ENCODE data around the gene EFCAB8.
"Not testable (repeated sequence)": the region's sequence is repeated elsewhere in the genome, so short reads cannot be mapped to it uniquely, and the experiment has no call there.

EFCAB8 gene

DNA sequence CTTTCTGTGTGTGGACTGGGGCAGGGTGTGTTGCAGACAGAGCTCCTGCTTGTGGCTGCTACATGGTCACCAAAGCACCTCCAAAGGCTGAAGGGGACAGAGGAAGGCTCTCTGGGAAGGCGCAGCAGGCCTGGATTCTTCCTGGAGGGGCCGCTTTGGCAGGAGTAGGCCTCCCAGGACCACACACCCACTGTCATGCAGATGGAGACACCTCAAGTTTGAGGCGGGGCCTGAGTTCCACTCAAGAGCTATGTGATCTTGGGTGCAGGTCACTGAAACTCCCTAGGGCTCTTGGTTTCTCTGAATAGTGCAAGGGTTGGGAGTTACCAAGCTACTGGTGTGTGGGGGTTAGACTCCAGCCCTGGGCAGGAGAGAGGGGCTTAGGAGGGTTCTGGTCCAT is 27.9 kb downstream of the EFCAB8 start:
- no peak for DNase-seq (ENCODE audit: low spot score)

DNA sequence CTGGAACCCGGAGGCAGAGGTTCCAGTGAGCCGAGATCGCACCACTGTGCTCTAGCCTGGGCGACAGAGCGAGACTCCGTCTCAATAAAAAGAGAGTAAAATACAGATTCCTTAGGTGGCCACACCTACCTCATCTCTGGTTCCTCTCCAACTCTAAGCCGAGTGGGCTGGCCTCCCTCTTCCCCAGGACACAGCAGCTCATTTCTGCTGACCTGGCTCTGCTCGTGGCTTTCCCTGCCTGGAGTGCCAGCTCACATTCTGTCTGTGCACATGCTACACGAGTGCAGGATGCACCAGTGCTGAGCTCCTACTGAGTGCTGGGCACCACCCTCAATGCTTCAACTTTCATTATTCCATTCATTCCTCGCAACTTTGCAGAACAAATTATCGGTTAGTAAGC is 28.8 kb downstream of the EFCAB8 start:
- DNase-seq (ENCODE audit: low spot score), result no peak

DNA sequence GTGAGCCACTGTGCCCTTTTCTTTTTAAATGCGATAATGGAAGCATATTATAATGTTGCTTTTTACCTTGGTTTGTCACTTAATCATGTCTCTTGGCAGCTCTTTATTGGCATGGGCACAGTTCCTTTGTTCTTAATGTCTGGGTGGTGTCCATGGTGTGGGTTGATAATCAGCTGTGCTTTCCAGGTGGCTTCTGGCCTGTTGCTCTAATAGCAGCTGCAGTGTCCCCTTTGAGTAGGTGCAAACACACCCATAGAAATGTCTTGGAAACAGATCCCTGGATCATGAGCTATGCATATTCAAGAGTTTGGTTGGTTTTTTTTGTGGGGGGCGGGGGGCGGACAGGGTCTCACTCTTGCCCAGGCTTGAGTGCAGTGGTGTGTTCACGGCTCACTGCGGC is 29.9 kb downstream of the EFCAB8 start:
- no peak for DNase-seq (ENCODE audit: low spot score)

DNA sequence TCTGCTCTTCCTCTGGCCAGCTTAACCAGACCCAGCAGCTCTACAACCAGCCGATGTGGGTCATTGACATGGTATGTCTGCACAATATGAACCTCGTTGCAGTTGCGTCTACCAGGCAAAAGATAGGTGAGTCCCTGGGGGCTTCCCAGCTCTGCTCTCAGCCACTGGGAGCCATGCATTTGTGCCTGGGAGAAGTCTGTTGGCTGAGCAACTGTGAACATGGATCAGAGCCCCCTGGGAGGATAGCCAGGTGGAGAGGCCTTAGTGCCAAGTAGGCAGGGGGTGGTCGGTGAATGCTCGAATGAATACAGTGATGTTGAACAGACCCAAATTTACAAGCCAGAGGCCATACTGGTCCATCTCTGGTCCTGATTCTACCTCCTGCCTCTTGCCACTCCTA is 30.6 kb downstream of the EFCAB8 start:
- no peak for DNase-seq (ENCODE audit: low spot score)

DNA sequence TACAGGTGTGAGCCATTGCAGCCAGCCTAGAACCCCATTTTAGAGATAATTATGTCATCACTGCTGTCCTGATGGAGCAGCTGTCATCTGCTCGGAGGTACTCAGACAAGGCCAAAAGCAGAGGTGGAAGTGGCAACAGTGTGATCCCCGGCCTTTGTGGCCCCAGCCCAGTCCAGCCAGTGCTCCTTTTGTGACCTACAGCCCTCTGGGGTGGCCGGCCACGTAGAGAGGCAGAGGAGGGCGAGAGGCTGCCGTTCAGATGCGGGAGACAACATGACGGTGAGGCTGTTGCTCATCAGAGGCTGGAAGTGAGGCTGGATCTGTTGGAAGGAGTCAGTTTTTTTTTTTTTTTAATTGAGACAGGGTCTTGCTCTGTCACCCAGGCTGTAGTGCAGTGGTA is 32.8 kb downstream of the EFCAB8 start:
- DNase-seq (ENCODE audit: low spot score), result no peak

DNA sequence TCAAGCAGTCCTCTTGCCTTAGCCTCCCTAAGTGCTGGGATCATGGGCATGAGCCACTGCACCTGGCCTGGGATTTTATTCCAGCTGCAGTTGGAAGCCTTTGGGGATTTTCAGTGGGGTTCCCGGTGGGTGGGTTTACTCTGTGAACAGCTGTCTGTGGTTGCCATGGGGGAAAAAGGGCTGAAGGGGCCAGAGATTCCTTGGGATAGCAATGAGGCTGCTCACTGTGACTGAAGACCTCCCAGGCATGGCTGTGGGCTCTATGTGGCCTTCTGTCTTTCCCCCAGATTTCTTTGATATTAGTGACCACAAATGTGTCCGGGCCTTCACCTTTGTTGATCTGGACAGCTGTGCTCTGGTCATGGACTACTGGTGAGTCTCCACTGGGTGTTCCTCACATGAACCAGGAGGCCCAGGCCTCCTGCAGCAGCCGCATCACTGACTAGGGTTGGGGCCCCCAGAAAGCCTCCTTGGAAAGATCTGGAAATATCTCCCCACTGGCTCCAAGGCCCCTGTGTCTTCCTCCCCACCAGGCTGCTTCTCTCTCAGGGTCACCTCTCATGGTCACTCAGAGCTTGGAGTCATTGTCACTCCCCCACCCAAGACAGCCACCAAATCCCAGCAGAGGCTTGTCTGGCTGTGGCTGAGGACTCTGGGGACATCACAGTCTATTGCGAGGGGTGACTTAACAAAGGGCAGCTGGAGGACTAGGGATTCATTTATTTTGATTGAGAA is 33.4 kb downstream of the EFCAB8 start:
- DNase-seq (ENCODE audit: low spot score), result no peak

DNA sequence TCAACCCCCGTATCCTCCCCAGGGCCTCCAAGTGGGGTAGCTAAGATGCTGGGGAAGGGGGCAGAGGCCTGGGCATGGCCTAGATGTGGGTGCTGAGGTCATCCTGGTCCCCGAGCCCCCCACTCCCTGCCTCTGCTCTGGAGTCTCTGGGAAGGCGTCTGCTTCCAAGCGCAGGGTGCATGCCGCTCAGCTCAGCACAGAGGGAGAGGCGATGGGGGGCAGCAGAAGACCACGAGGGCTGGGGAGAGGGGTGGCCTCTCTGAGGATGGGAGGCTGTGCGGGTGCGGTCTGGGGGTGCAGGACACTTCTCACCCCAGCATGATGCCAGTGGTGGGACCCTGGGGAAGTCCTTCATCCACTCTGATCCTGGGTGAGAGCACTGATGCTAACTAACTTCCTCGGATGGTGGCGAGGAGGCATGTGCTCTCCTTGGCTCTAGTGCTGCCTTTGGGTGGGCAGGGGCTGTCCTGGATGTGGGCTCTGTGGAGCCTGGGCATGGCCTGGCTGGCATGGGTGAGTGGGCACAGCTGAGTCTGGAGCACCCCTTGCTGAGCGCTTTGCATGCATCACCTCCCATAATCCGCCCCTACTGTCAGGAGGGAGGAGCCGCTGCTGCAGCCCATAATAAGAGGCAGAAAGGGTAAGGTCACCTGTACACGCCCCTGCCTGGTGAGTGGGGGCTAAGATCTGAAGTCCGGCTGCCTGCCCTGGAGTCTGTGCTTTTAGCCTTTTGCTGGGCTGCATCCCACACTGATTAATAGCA is 34.7 kb downstream of the EFCAB8 start:
- no peak for DNase-seq (ENCODE audit: low spot score)

DNA sequence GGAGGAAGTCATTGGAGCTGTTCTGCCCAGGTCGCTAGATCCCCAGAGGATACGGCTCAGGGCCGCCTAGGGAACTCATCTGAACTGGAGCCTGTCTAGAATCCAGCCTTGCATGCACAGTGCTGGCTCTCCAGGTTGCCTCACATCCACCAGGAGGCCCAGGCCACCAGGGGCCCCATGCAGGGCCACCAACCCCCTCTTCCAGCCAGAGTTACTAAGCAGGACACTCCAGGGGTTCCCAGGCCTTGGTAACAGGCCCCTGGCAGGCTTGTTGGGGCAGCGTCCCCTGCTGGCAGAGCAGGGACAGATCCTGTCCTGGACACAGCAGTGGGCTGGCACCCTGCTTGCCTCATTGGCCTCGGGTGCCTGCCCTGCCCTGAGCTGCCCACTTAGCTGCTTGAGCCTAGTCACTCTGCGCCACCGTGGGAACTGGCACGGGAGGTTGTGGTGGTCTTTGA is 35.3 kb downstream of the EFCAB8 start:
- no peak for DNase-seq (ENCODE audit: low spot score)

DNA sequence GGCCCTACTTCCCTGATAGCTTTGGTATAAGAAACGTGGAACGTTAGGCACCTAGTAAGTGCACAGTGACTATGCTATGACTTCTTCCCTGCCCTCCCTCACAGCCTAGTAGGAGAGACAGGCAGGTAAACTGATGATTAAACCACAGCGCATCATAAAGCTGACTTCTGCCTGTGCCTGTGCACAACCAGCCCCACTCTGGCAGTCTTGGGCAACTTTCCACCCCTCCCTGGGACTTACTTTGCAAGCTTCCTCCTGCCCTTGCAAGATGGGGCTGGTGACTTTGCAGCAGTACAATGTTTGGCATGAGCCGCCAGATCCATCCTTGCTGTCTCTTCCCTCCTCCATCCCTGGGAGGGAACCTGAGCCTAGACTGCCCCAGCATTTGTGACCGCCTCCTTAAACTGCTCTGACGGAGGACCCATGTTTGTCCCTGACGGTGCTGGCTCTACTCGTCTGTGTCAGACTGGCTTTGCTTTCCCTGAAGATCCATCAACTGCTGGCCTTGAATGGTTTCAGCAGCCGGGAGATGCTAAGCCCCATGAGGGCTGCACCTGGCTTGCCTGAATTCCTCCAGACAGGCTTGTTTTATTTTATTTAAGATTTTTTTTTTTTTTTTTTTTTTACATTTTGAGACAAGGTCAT is 36.1 kb downstream of the EFCAB8 start:
- DNase-seq (ENCODE audit: low spot score), result no peak

DNA sequence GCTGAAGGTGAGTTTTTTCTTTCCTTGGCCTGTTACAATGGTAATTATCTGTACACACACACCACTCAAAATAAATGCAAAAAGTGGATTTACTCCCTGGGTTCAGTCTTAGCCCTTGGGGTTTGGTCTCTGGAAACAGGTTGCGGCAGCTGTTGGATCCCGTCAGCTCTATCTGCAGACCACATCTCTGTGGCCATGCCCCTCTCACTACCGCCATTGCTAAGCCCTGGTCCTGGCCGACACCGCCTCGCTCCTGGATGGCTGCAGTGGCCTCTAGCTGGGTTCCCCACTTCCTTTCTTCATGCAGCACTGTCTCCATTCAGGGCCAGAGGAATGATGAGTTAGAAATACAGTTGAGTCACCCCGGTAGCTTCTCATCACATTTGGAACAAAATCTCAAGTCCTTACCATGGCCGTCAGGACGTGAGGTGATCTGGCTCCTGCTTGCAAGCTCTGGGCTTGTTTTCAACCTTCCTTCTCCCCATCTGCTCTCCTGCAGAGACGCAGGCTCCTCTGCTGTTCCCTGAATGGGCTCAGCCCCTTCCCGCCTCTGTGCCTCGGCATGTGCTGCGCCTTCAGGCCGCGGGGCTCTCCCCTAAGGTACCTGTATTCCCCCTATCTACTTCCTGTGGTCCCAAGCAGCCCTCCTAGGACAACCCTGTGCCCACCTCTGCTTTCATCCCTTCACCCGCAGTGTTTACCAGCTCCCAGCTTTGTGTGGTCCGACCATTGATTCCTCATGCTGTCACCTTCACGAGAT is 38.0 kb downstream of the EFCAB8 start:
- DNase-seq (ENCODE audit: low spot score), result no peak

DNA sequence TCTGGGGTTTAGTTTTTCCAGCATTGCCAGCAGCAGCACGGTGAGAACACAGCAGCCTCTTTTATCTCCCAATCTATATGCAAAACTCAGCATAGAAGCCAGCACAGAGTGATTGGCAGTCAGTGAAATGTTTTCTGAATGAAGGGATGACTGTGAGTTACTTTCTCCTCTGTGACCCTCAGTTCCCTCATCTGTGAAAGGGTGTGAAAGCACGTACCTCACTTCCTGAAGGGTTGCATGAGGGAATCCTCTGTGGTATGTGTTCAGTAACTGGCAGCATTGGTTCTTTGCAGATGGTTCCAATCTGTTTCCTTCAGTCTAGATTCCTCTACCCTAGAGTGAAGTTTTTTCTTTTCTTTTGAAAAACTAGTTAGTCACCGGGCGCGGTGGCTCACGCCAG is 40.0 kb downstream of the EFCAB8 start:
- no peak for DNase-seq (ENCODE audit: low spot score)

DNA sequence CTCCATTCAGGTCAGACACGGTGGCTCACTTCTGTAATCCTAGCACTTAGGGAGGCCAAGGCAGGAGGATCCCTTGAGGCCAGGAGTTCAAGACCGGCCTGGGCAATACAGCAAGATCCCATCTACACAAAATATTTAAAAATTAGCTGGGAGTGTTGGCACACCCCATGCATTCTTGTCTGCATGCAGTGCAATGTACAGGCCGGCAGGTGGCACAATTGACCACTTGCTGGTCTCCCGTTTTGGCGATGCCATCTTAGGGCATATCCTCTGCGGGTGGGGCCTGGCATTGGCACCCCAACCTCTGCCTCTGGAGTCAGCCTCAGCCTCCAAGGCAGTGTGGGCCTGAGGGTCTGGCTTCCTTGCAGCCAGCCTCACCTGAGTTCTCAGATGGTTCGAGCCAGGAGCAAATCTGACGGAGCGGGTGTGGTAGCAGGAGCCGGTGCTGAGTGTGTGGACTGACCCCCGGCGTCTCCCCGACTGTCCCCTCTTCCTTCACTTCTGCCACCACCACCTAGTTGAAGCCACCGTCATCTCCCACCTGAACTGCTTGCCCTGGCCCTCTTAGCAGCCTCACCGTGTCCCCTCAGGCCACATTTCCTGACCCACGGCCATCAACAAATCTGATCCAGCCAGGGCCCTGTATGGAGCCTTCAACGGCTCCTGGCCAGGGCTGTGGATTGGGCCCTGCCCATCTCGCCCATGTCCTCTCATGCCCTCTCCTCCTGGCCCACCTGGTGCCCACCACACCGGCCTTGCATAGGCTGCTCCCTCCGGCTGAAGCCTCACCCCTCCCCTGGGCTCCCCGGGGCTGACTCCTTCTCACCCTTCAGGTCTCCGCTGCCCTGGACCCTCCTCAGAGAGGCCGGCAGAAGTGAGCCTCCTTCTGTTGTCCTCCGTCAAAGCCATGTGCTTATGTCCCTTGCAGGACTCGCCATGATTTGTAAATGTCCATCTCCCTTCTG is 44.0 kb downstream of the EFCAB8 start:
- DNase-seq (ENCODE audit: low spot score), result peak; percentile 36

DNA sequence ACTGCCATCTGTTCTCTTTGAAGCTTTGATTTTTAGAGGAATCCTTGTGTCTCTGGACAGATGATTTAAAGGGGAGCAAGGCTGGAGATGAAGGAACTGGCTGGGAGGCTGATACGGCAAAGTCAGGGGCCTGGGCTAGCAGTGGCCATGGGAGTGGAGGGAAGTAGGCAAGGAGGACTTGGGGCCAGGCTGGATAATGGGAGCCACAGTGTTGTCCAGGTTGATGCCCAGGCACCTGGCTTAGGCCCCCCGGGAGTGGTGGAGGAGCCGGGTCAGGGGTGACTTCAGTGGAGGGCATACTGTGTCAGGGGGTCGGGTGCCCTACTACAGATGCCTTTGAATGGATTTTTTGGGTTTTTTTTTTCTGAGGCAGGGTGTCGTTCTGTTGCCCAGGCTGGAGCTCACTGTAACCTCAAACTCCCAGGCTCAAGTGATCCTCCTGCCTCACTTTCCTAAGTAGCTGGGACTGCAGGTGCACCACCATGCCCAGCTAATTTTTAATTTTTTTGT is 45.0 kb downstream of the EFCAB8 start:
- DNase-seq (ENCODE audit: low spot score), result no peak

DNA sequence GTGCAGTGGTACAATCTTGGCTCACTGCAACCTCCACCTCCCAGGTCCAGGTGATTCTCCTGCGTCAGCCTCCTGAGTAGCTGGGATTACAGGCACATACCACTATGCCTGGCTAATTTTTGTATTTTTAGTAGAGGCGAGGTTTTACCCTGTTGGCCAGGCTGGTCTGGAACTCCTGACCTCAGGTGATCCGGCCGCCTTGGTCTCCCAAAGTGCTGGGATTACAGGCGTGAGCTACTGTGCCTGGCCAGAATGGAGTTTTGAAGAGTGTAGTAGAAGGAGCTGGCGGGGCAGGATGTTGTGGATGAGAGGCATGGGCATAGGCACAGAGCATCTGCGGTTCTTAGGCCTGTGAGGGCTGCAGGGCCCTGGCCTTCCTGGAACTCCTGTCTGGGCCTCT is 46.0 kb downstream of the EFCAB8 start:
- DNase-seq (ENCODE audit: low spot score), result not testable (repeated sequence)

DNA sequence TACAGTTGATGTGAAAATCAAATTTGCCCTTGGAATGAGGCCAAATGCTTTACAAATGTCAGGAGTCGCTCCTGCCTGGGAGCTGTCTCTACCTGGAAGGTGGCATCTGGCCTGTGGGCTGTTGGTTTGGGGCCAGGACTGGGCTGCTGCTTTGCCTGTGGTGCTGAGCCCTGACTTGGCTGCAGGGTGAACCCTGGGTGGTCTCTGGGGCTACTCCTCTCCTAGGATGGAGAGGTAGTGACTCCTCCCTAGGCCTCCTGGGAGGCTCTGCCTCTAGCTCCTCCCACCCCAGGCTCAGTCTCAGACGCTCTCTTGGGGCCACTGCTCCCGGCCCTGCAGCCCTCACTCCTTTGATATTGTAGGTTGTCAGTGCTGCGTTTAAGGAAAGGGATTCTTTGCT is 47.5 kb downstream of the EFCAB8 start:
- DNase-seq (ENCODE audit: low spot score), result no peak

DNA sequence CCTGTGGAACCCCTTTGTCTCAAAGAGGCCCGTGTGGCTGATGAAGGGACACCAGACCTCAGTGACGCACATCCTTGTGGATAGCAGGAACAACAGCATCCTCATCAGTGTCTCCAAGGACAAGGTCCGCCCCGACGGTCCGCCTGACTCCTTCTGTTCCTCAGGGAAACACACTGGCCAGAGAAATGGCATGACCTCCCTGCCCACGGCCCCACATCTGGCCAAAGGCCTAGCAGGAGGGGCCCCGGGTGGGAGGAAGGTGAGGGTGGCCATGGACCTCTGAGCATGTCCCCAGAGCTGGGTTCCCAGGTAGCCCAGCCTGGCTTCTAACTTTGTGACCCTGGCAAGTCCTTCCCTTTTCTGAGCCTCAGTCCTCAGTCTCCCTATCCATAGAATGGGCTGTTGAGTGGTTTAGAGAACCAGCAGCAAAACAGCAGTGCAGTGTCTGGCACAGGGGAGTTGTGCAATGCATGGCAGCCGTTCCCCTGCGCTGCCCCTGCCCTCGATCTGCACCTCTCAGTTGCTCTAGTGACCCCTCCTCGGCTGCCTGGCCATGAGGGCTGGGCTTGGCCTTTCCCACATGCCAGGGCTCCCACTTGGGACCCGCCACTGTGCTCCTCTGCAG is 48.3 kb downstream of the EFCAB8 start:
- DNase-seq (ENCODE audit: low spot score), result no peak

DNA sequence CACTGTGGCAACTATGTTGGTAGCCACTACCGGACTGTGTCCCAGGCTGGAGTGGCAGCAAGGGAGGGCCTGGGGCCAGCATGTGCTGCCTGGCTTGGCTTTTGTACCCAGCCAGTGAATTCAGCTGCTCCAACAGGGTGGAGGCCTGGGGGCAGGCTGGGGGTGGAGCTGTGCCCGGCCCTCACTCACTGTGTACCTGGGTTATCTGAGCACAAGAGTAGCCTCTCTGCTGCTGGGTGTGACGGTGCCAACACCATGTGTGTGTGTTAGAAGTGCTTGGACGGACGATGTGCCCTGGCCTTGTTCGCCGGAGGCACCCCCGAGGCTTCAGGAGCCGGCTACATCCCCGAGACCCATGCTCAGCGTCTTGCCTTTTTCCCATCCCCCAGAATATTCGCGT is 49.2 kb downstream of the EFCAB8 start:
- DNase-seq (ENCODE audit: low spot score), result no peak

DNA sequence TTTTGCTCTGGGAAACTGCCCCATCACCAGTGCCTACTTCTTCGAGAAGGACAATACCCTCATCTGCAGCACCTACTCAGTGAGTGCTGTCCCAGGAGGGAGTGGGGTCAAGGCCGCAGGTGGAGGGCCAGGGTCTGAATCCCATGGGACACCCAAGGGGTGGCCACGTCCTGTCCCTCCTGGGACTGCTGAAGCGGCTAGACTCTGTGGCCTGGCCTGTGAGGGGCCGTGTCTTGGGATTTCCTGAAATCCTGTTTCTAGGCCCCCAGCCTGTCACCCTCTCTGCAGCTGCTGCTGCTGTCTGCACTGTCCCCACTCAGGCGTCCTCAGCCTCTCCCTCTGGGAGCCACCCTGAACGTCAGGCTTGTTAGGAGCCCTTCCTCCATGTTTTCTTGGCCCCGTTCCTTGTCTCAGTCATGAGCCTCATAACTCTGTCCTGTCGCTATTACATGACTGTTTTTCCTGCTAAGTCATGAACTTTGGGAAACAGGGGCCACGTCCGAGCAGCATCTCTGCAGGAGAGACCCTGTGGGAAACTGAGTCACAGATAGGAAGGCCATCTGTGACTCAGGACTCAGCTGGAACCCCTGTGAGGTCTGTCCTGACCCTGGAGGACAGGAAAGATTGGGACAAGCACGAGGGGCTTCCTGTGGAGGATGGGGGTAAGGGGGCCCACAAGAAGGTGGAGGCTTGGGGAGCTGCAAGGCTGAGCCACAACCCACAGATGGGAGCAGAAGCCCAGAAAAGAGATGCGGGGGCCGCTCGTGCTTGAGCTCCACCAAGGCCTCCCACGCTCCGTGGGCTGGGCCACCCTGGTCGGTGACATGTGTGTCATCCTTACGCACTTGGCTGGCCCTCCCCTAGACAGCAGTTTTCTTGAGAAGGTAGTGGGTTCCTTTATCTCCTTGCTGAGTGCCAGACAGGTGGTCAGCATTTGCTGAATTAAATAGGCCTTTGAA is 49.9 kb downstream of the EFCAB8 start:
- no peak for DNase-seq (ENCODE audit: low spot score)

DNA sequence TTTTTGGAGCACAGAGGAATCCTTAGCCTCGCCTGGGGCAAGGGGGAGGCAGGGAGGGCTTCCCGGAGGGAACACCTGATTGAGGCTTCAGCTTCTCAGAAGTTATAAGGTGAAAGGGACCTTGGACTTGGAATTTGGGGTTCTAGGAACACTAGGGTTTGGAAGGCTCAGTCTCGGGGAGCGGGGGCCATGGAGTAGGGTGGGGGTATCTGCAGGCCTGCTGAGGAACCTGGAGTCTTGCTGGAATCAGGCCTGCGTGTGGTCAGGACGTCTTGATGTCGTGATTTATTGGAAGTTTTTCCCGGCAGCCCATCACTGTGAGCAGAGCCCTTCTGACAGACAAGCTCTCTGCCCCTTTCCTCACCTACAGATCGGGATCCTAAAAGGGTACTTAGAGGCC is 50.7 kb downstream of the EFCAB8 start:
- DNase-seq (ENCODE audit: low spot score), result no peak
